ENCODE results near the gene TMIGD3.

Gene TMIGD3

GRCh38 chr1:111507411-111508201 lies 4.2 kb upstream of the TMIGD3 start:
- peak in 2 of 3 experiments; percentile 87 to 88 for DNase-seq

- DNase-seq: no peak
These were observed 3.1 kb upstream of the TMIGD3 start for GRCh38 chr1:111506561-111506960.

GRCh38 chr1:111505641-111506119 lies 2.2 kb upstream of the TMIGD3 start:
- DNase-seq: no peak

- no peak for DNase-seq
These were observed 664 bp upstream of the TMIGD3 start for GRCh38 chr1:111504097-111504496.

- DNase-seq: no peak
These were observed 1.8 kb downstream of the TMIGD3 start for GRCh38 chr1:111501645-111502044.

GRCh38 chr1:111499026-111499785 lies 4.2 kb downstream of the TMIGD3 start:
- no peak for DNase-seq

- no peak for DNase-seq
These were observed 5.8 kb downstream of the TMIGD3 start for GRCh38 chr1:111497592-111497991.

GRCh38 chr1:111496398-111496797 lies 7.0 kb downstream of the TMIGD3 start:
- DNase-seq: no peak

GRCh38 chr1:111491070-111491469 lies 12.4 kb downstream of the TMIGD3 start:
- DNase-seq: no peak

GRCh38 chr1:111490220-111490619 lies 13.2 kb downstream of the TMIGD3 start:
- no peak for DNase-seq

GRCh38 chr1:111489604-111490003 lies 13.8 kb downstream of the TMIGD3 start:
- no peak for DNase-seq

- no peak for DNase-seq
These were observed 14.8 kb downstream of the TMIGD3 start for GRCh38 chr1:111488669-111489068.

- DNase-seq: no peak
These were observed 16.3 kb downstream of the TMIGD3 start for GRCh38 chr1:111487133-111487532.

- no peak for DNase-seq
These were observed 17.0 kb downstream of the TMIGD3 start for GRCh38 chr1:111486431-111486830.

GRCh38 chr1:111484391-111485026 lies 18.9 kb downstream of the TMIGD3 start:
- no peak for DNase-seq

GRCh38 chr1:111483876-111484275 lies 19.6 kb downstream of the TMIGD3 start:
- no peak for DNase-seq

- DNase-seq: no peak
These were observed 20.3 kb downstream of the TMIGD3 start for GRCh38 chr1:111483166-111483565.

- peak; percentile 35 to 78 (median 52) for DNase-seq
These were observed 21.8 kb downstream of the TMIGD3 start for GRCh38 chr1:111481387-111482221.

- DNase-seq: no peak
These were observed 22.8 kb downstream of the TMIGD3 start for GRCh38 chr1:111480674-111481073.

- DNase-seq: no peak
These were observed 26.6 kb downstream of the TMIGD3 start for GRCh38 chr1:111476761-111477309.

- no peak for DNase-seq
These were observed 27.2 kb downstream of the TMIGD3 start for GRCh38 chr1:111476214-111476613.

- peak in 1 of 3 experiments; percentile 74 for DNase-seq
These were observed 27.7 kb downstream of the TMIGD3 start for GRCh38 chr1:111475701-111476100.
